Measurements from ENCODE around the gene SGCB. TPM values are rescaled to one million over a fixed set of nuclear protein-coding genes. Genes with fewer than 3 reads are reported as not detected.

The SGCB gene
- polyA plus RNA-seq, 1 experiment, result 47.7 TPM

GRCh38 chr4:52045028-52045427, 6.9 kb upstream of the SGCB start:
- H3K27me3 ChIP-seq (ENCODE audit: control insufficient read depth, insufficient read depth, low read length), result peaks cover 11% of the 10 kb centered on the region
- no peak overlapping the region for H3K27ac ChIP-seq (ENCODE audit: low read depth, low read length)
- ChIA-PET POLR2A (no interaction called here), CTCF (no interaction called here)
- no peak for TF ChIP-seq CTCF (IDR thresholded peaks at IDR 0.05; ENCODE audit: low read depth, low read length)
- no peaks in the 10 kb centered on the region for H3K9me3 ChIP-seq (ENCODE audit: control insufficient read depth, insufficient read depth, low read length)
- no peak for DNase-seq (ENCODE audit: low read depth, low spot score)
- no peak overlapping the region for H3K4me3 ChIP-seq (ENCODE audit: low read depth, low read length)

GRCh38 chr4:52037689-52038102, 403 bp downstream of the SGCB start:
- ChIA-PET CTCF (interaction anchor here (0.6 to 1.1 kb wide), 3 partner anchors 12 to 142 kb away, joined by 3 to 4 read pairs (median 3); no protein-coding TSS in a partner anchor), POLR2A (interaction anchor here (0.7 to 1.6 kb wide), 4 partner anchors 14 to 195 kb away, joined by 3 to 9 read pairs (median 4); partner anchors contain the start of genes DCUN1D4 and SPATA18)

GRCh38 chr4:52036886-52037530, 1.1 kb downstream of the SGCB start:
- no peak overlapping the region for H3K27ac ChIP-seq (ENCODE audit: low read depth, low read length)
- ChIA-PET POLR2A (interaction anchor here (1.5 kb wide), 1 partner anchor 194 kb away, joined by 5 read pairs; the partner anchor contains the start of gene DCUN1D4), CTCF (interaction anchor here (0.8 to 1.4 kb wide), 3 partner anchors 11 to 141 kb away, joined by 3 to 4 read pairs (median 3); no protein-coding TSS in a partner anchor)
- no peak for TF ChIP-seq CTCF (IDR thresholded peaks at IDR 0.05; ENCODE audit: low read depth, low read length)
- DNase-seq (ENCODE audit: low read depth, low spot score), result no peak
- H3K4me3 ChIP-seq (ENCODE audit: low read depth, low read length), result peak overlapping the region; percentile 82
- no peaks in the 10 kb centered on the region for H3K9me3 ChIP-seq (ENCODE audit: control insufficient read depth, insufficient read depth, low read length)
- H3K27me3 ChIP-seq (ENCODE audit: control insufficient read depth, insufficient read depth, low read length), result peaks cover 5% of the 10 kb centered on the region

More at GRCh38 chr4:52037689-52038102, 403 bp downstream of the SGCB start:
- H3K27me3 ChIP-seq (ENCODE audit: control insufficient read depth, insufficient read depth, low read length), result peaks cover 5% of the 10 kb centered on the region
- DNase-seq (ENCODE audit: low read depth, low spot score), result no peak
- H3K27ac ChIP-seq (ENCODE audit: low read depth, low read length), result no peak overlapping the region
- H3K4me3 ChIP-seq (ENCODE audit: low read depth, low read length), result peak overlapping the region; percentile 82
- no peaks in the 10 kb centered on the region for H3K9me3 ChIP-seq (ENCODE audit: control insufficient read depth, insufficient read depth, low read length)
- no peak for TF ChIP-seq CTCF (IDR thresholded peaks at IDR 0.05; ENCODE audit: low read depth, low read length)

- Histone ChIP-seq H3K27me3 (ENCODE audit: control insufficient read depth, insufficient read depth, low read length) (no peaks in the 10 kb centered on the region), H3K4me3 (ENCODE audit: low read depth, low read length) (no peak overlapping the region), H3K9me3 (ENCODE audit: control insufficient read depth, insufficient read depth, low read length) (no peaks in the 10 kb centered on the region), H3K27ac (ENCODE audit: low read depth, low read length) (no peak overlapping the region)
- DNase-seq (ENCODE audit: low read depth, low spot score), result no peak
- no peak for TF ChIP-seq CTCF (IDR thresholded peaks at IDR 0.05; ENCODE audit: low read depth, low read length)
- POLR2A ChIA-PET, result no interaction called here
- CTCF ChIA-PET, result interaction anchor here (1.3 to 2.2 kb wide), 2 partner anchors 139 to 204 kb away, joined by 3 to 13 read pairs; no protein-coding TSS in a partner anchor
Measured at GRCh38 chr4:52035190-52035589, 2.9 kb downstream of the SGCB start.

- no peak for TF ChIP-seq CTCF (IDR thresholded peaks at IDR 0.05; ENCODE audit: low read depth, low read length)
- H3K27me3 ChIP-seq (ENCODE audit: control insufficient read depth, insufficient read depth, low read length), result no peaks in the 10 kb centered on the region
- DNase-seq (ENCODE audit: low read depth, low spot score), result no peak
- CTCF ChIA-PET, result interaction anchor here (0.9 kb wide), 1 partner anchor 136 kb away, joined by 3 read pairs; no protein-coding TSS in a partner anchor
- no peaks in the 10 kb centered on the region for H3K9me3 ChIP-seq (ENCODE audit: control insufficient read depth, insufficient read depth, low read length)
- H3K27ac ChIP-seq (ENCODE audit: low read depth, low read length), result no peak overlapping the region
- POLR2A ChIA-PET, result no interaction called here
- H3K4me3 ChIP-seq (ENCODE audit: low read depth, low read length), result no peak overlapping the region
Measured at GRCh38 chr4:52032005-52032404, 6.1 kb downstream of the SGCB start.
